Uterus (tissue), 4 donors: ENCODE measurements around the gene FREM1. TPM values are rescaled to one million over a fixed set of nuclear protein-coding genes. Genes with fewer than 3 reads are reported as not detected.

Source experiments
- DNase-seq, 2 donors: peaks; one replicate each; pipeline ENCODE4 v3.0.0-alpha.2; 2019 to 2020
- H3K27ac ChIP-seq, 2 donors: fragments of 200-600 bp; sonication (generic); 1 replicate in 1 of 2; 2 replicates in 1 of 2; pipeline ENCODE4 v1.5.1; 2016 to 2018
- H3K27me3 ChIP-seq, 2 donors: fragments of 200-600 bp; sonication (generic); one replicate each; pipeline ENCODE4 v1.5.1; 2018 to 2019; ENCODE audit warnings: control low read depth in 1 of 2
- H3K36me3 ChIP-seq, 2 donors: fragments of 200-600 bp; sonication (generic); one replicate each; pipeline ENCODE4 v1.5.1; 2019; ENCODE audit warnings: control low read depth in 1 of 2
- H3K4me1 ChIP-seq, 2 donors: fragments of 200-600 bp; sonication (generic); one replicate each; pipeline ENCODE4 v1.5.1; 2018 to 2019; ENCODE audit warnings: control low read depth in 1 of 2
- H3K4me3 ChIP-seq, 2 donors: fragments of 200-600 bp; sonication (generic); 1 replicate in 1 of 2; 2 replicates in 1 of 2; pipeline ENCODE4 v1.5.1; 2018 to 2019; ENCODE audit warnings: mild to moderate bottlenecking in 1 of 2
- H3K9me3 ChIP-seq, 2 donors: fragments of 200-600 bp; sonication (generic); one replicate each; pipeline ENCODE4 v1.5.1; 2019; ENCODE audit warnings: control low read depth in 1 of 2
- POLR2A ChIP-seq, 2 donors: fragments of 450-650 bp; IDR thresholded peaks; one replicate each; pipeline ENCODE4 v1.6.1; 2016; ENCODE audit warnings: antibody characterized with exemption in 2 of 2, mild to moderate bottlenecking in 1 of 2, moderate library complexity in 1 of 2
- intact Hi-C: fragments of 100-400 bp; cut with DNase I; formaldehyde crosslinking; loops from one replicate; pipeline ENCODE4 v1.15.1; 2023; ENCODE audit warnings: low total_unique reads
- small RNA-seq: library from RNA; depleted of rRNA; stranded (forward); fragments of <200 nt; gene quantifications from one replicate; pipeline ENCODE3, GENCODE V24; 2016
- total RNA-seq, 4 donors: library from RNA; depleted of rRNA in 3 of 4; stranded (reverse); fragments of >200 nt in 3 of 4; gene quantifications; one replicate each; pipeline versions ENCODE4 v1.1.0 to v1.2.4, GENCODE V29; 2014 to 2023
- TF ChIP-seq, protein P1 (sequence below), 4 experiments: fragments of 200-600 bp in 2 of 4; fragments of 450-650 bp in 2 of 4; sonication (generic) in 2 of 4; IDR thresholded peaks; one replicate each; pipeline ENCODE4 v1.5.1; 2016 to 2019; ENCODE audit warnings: antibody characterized with exemption in 4 of 4, mild to moderate bottlenecking in 2 of 4, moderate library complexity in 1 of 4
- donor health status: DM: yes; HTN: yes; CAD: no.

The FREM1 gene
- total RNA-seq, 4 donors from 2014 or later: 7.6 to 92.6 (median 18.4) TPM

GRCh38 chr9:14690948-14691730 is 219.1 kb downstream of the FREM1 start:
- no peaks in the 10 kb centered on the region for H3K36me3 ChIP-seq
- intact Hi-C loops: no loop called here
- TF ChIP-seq, protein P1, sequence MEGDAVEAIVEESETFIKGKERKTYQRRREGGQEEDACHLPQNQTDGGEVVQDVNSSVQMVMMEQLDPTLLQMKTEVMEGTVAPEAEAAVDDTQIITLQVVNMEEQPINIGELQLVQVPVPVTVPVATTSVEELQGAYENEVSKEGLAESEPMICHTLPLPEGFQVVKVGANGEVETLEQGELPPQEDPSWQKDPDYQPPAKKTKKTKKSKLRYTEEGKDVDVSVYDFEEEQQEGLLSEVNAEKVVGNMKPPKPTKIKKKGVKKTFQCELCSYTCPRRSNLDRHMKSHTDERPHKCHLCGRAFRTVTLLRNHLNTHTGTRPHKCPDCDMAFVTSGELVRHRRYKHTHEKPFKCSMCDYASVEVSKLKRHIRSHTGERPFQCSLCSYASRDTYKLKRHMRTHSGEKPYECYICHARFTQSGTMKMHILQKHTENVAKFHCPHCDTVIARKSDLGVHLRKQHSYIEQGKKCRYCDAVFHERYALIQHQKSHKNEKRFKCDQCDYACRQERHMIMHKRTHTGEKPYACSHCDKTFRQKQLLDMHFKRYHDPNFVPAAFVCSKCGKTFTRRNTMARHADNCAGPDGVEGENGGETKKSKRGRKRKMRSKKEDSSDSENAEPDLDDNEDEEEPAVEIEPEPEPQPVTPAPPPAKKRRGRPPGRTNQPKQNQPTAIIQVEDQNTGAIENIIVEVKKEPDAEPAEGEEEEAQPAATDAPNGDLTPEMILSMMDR (IDR thresholded peaks at IDR 0.05): no peak
- TF ChIP-seq POLR2A (IDR thresholded peaks at IDR 0.05): no peak
- H3K9me3 ChIP-seq: no peaks in the 10 kb centered on the region
- H3K4me1 ChIP-seq: peaks cover 0 to 6% of the 10 kb centered on the region in 2 donors
- no peak for DNase-seq
- H3K4me3 ChIP-seq: no peak overlapping the region
- no peak overlapping the region for H3K27ac ChIP-seq
- no peaks in the 10 kb centered on the region for H3K27me3 ChIP-seq

- Histone ChIP-seq H3K4me1 (peaks cover 0 to 5% of the 10 kb centered on the region in 2 donors), H3K27ac (no peak overlapping the region), H3K36me3 (no peaks in the 10 kb centered on the region), H3K4me3 (no peak overlapping the region), H3K9me3 (no peaks in the 10 kb centered on the region), H3K27me3 (no peaks in the 10 kb centered on the region)
- intact Hi-C loops: no loop called here
- DNase-seq: no peak
- TF ChIP-seq, protein P1 (IDR thresholded peaks at IDR 0.05): no peak
- no peak for TF ChIP-seq POLR2A (IDR thresholded peaks at IDR 0.05)
These were observed 223.0 kb downstream of the FREM1 start for GRCh38 chr9:14687042-14687719.

DNA sequence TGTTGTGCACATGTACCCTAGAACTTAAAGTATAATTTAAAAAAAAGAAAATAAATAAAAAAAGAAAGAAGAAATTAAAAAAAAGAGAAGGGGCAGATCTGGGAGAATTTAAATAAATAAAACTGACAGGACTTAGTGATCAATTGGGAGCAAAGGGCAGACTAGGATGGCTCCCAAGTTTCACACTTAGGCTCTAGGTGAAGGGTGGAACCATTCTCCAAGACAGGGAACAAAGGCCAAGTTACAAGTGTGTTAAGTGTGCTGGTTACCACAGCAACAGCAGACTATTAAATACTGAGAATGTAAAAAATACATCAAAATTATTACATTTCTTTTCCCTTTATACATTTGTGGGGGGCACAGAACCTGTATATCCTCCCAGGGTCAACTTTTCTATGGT is 224.1 kb downstream of the FREM1 start:
- no peak for DNase-seq
- H3K36me3 ChIP-seq: no peaks in the 10 kb centered on the region
- H3K4me3 ChIP-seq: no peak overlapping the region
- no peaks in the 10 kb centered on the region for H3K4me1 ChIP-seq
- H3K27ac ChIP-seq: no peak overlapping the region
- intact Hi-C loops: no loop called here
- H3K27me3 ChIP-seq: no peaks in the 10 kb centered on the region
- TF ChIP-seq, protein P1 (IDR thresholded peaks at IDR 0.05): no peak
- no peak for TF ChIP-seq POLR2A (IDR thresholded peaks at IDR 0.05)
- H3K9me3 ChIP-seq: no peaks in the 10 kb centered on the region

Small RNA genes lying within 50 kb of the gene (small RNA-seq; reads per million reads assigned to genes)
- not detected for gene RNU6-1260P

Other genes with a start within 250 kb of the FREM1 start
- gene ZDHHC21, start 217.0 kb downstream of the FREM1 start, total RNA-seq: 10 to 100 TPM in 2 of 4 donors, 1 to 10 TPM in 2; 6.9 to 54.9 (median 13.6) TPM
- under 1 TPM in 2 of 4 donors, not detected in 2; 0.61 to 0.97 TPM for gene CER1, start 187.7 kb downstream of the FREM1 start, total RNA-seq